ENCODE data around the gene FLYWCH2. TPM values are rescaled to one million over a fixed set of nuclear protein-coding genes. Genes with fewer than 3 reads are reported as not detected.
A peak's percentile ranks its signal among the peaks of the same experiment; 100 is the strongest.

The FLYWCH2 gene
- total and polyA plus RNA-seq, 2 of the 13 experiments (the other 11 are each of a cell fraction or from before 2014, with no cell fraction given): 16.9 to 19.8 TPM

DNA sequence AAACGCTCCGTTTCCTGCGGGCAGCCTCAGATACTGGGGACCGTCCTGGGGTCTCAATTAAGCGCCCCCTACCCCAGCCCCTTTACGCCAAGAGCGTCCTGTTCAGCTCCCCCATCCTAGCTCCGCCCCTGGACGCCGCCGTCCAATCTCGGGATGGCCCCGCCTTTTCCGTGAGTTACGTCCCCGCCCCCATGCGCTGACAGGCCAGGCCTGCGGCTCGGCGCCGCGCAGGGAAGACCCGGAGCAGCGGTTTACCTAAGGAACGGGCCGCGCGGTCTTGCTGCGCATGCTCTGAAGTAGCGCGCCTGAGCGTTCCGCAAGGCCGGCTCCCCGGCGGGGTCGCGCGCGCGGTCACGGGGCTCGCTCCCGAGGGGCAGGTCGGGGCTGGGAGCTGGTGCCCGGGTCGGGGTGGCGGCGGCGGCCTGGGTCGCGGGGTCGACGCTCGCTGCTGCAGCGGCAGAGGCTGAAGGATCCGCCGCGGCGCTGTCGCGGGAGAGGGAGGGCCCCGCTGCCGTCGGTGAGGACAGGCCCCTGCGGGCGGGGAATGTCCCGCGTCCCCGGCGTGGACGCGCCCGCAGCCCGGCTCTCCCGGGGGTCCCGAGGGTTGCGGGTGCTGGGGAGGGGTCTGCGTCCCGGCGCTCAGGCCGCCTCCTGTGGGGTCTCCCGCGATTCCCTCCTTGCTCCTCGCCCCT, 28.8 kb downstream of the FLYWCH2 start, which contains the start of gene FLYWCH1 (continued):
- 0 out of 2 replicates have a peak, but pooled peaks have one; percentile 49 for TF ChIP-seq ZBTB43 (CRISPR knock-in tag; conservative IDR thresholded peaks at IDR 0.05)
- TF ChIP-seq, protein P1, sequence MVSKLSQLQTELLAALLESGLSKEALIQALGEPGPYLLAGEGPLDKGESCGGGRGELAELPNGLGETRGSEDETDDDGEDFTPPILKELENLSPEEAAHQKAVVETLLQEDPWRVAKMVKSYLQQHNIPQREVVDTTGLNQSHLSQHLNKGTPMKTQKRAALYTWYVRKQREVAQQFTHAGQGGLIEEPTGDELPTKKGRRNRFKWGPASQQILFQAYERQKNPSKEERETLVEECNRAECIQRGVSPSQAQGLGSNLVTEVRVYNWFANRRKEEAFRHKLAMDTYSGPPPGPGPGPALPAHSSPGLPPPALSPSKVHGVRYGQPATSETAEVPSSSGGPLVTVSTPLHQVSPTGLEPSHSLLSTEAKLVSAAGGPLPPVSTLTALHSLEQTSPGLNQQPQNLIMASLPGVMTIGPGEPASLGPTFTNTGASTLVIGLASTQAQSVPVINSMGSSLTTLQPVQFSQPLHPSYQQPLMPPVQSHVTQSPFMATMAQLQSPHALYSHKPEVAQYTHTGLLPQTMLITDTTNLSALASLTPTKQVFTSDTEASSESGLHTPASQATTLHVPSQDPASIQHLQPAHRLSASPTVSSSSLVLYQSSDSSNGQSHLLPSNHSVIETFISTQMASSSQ (IDR thresholded peaks at IDR 0.05; ENCODE audit: low read depth): no peak
- TF ChIP-seq, protein P1 (CRISPR knock-in tag; IDR thresholded peaks at IDR 0.05; ENCODE audit: borderline replicate concordance): peak; percentile 62; the same call in 1 of the 2 replicates
- peak; percentile 58; the same call in 1 of the 2 replicates for TF ChIP-seq ZNF768 (CRISPR knock-in tag; IDR thresholded peaks at IDR 0.05)
- TF ChIP-seq ZNF891 (CRISPR knock-in tag; IDR thresholded peaks at IDR 0.05): peak; percentile 34
- peak; percentile 72; the same call in 1 of the 2 replicates for TF ChIP-seq E2F1 (CRISPR knock-in tag; IDR thresholded peaks at IDR 0.05)
- TF ChIP-seq, protein P2, sequence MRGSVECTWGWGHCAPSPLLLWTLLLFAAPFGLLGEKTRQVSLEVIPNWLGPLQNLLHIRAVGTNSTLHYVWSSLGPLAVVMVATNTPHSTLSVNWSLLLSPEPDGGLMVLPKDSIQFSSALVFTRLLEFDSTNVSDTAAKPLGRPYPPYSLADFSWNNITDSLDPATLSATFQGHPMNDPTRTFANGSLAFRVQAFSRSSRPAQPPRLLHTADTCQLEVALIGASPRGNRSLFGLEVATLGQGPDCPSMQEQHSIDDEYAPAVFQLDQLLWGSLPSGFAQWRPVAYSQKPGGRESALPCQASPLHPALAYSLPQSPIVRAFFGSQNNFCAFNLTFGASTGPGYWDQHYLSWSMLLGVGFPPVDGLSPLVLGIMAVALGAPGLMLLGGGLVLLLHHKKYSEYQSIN (CRISPR knock-in tag; IDR thresholded peaks at IDR 0.05; ENCODE audit: borderline replicate concordance): no peak
- TF ChIP-seq TGIF2 (CRISPR knock-in tag; IDR thresholded peaks at IDR 0.05): peak; percentile 30; the same call in 1 of the 2 replicates
- TF ChIP-seq THAP11 (CRISPR knock-in tag; IDR thresholded peaks at IDR 0.05): peak; percentile 85
- TF ChIP-seq CBFB (CRISPR knock-in tag; IDR thresholded peaks at IDR 0.05): peak; percentile 77
- TF ChIP-seq GABPA (IDR thresholded peaks at IDR 0.05; ENCODE audit: low read depth, low read length): no peak
- TF ChIP-seq GABPA (CRISPR knock-in tag; IDR thresholded peaks at IDR 0.05; ENCODE audit: low read depth): peak; percentile 55
- TF ChIP-seq LCORL (IDR thresholded peaks at IDR 0.05): no peak
- TF ChIP-seq LCORL (CRISPR knock-in tag; IDR thresholded peaks at IDR 0.05): 0 out of 2 replicates have a peak, but pooled peaks have one; percentile 12
- no peak for TF ChIP-seq NCOA5 (CRISPR knock-in tag; IDR thresholded peaks at IDR 0.05)
- peak; percentile 77; the same call in 1 of the 2 replicates for TF ChIP-seq EED (CRISPR knock-in tag; IDR thresholded peaks at IDR 0.05)
- TF ChIP-seq TAF15 (IDR thresholded peaks at IDR 0.05; ENCODE audit: low read depth, low read length, poor library complexity, severe bottlenecking): peak; percentile 58
- peak; percentile 54; the same call in 1 of the 2 replicates for TF ChIP-seq ZNF691 (CRISPR knock-in tag; IDR thresholded peaks at IDR 0.05; ENCODE audit: borderline replicate concordance, low read depth)
- peak; percentile 68; the same call in 1 of the 2 replicates for TF ChIP-seq TARDBP (CRISPR knock-in tag; IDR thresholded peaks at IDR 0.05)
- TF ChIP-seq PHF8 (CRISPR knock-in tag; IDR thresholded peaks at IDR 0.05): peak; percentile 58
- TF ChIP-seq HNRNPUL1 (IDR thresholded peaks at IDR 0.05; ENCODE audit: low read depth, low read length): peak; percentile 66; the same call in 1 of the 2 replicates
- peak; percentile 20; the same call in 1 of the 2 replicates for TF ChIP-seq ZNF232 (CRISPR knock-in tag; IDR thresholded peaks at IDR 0.05; ENCODE audit: borderline replicate concordance)

All from HepG2 (cell line).